ENCODE measurements around the gene ASB6.
"Not testable (repeated sequence)": the region's sequence is repeated elsewhere in the genome, so short reads cannot be mapped to it uniquely, and the experiment has no call there.

Gene ASB6

GRCh38 chr9:129606161-129607026 lies 35.6 kb downstream of the ASB6 start:
- DNase-seq (ENCODE audit: low spot score), result no peak

GRCh38 chr9:129604766-129605163 lies 37.2 kb downstream of the ASB6 start:
- no peak for DNase-seq (ENCODE audit: low spot score)

- DNase-seq (ENCODE audit: low spot score), result no peak
These were observed 37.7 kb downstream of the ASB6 start for GRCh38 chr9:129604056-129604765.

GRCh38 chr9:129602598-129603415 lies 39.1 kb downstream of the ASB6 start:
- DNase-seq (ENCODE audit: low spot score), result peak; percentile 58

- no peak for DNase-seq (ENCODE audit: low spot score)
These were observed 40.8 kb downstream of the ASB6 start for GRCh38 chr9:129601082-129601674.

GRCh38 chr9:129598089-129598596 lies 43.8 kb downstream of the ASB6 start:
- DNase-seq (ENCODE audit: low spot score), result no peak

GRCh38 chr9:129597355-129598088 lies 44.4 kb downstream of the ASB6 start:
- DNase-seq (ENCODE audit: low spot score), result no peak

- DNase-seq (ENCODE audit: low spot score), result no peak
These were observed 45.2 kb downstream of the ASB6 start for GRCh38 chr9:129596541-129597331.

GRCh38 chr9:129595903-129596540 lies 45.9 kb downstream of the ASB6 start:
- DNase-seq (ENCODE audit: low spot score), result no peak

GRCh38 chr9:129595311-129595741 lies 46.6 kb downstream of the ASB6 start:
- no peak for DNase-seq (ENCODE audit: low spot score)

- no peak for DNase-seq (ENCODE audit: low spot score)
These were observed 47.3 kb downstream of the ASB6 start for GRCh38 chr9:129594632-129595031.

GRCh38 chr9:129592790-129593189 lies 49.2 kb downstream of the ASB6 start:
- not testable (repeated sequence) for DNase-seq (ENCODE audit: low spot score)

- no peak for DNase-seq (ENCODE audit: low spot score)
These were observed 50.0 kb downstream of the ASB6 start for GRCh38 chr9:129591916-129592315.

- DNase-seq (ENCODE audit: low spot score), result no peak
These were observed 51.5 kb downstream of the ASB6 start for GRCh38 chr9:129590466-129590865.

GRCh38 chr9:129587487-129588262 lies 54.3 kb downstream of the ASB6 start:
- no peak for DNase-seq (ENCODE audit: low spot score)

GRCh38 chr9:129586685-129587084 lies 55.3 kb downstream of the ASB6 start:
- no peak for DNase-seq (ENCODE audit: low spot score)

- DNase-seq (ENCODE audit: low spot score), result no peak
These were observed 55.7 kb downstream of the ASB6 start for GRCh38 chr9:129586245-129586644.

- no peak for DNase-seq (ENCODE audit: low spot score)
These were observed 56.6 kb downstream of the ASB6 start for GRCh38 chr9:129585352-129585751.

Data from D341Med (cell line).